Fibroblast of mammary gland (primary cell): ENCODE results near the gene RAX.

ENCODE experiments used
- DNase-seq: peaks from one replicate; pipeline ENCODE4 v3.0.0-alpha.2; 2010; ENCODE audit warnings: low read depth
- H3K4me3 ChIP-seq: 2 replicates; pipeline ENCODE4 v1.5.1; 2011; ENCODE audit warnings: low read depth, mild to moderate bottlenecking, low read length, moderate library complexity; ENCODE audit not compliant: control insufficient read depth
- TF ChIP-seq, protein P1 (sequence below): conservative IDR thresholded peaks from 2 replicates; pipeline ENCODE4 v1.5.1; 2011; ENCODE audit warnings: low read depth, low read length, inconsistent platforms; ENCODE audit not compliant: control insufficient read depth, insufficient read depth

The RAX gene

DNA sequence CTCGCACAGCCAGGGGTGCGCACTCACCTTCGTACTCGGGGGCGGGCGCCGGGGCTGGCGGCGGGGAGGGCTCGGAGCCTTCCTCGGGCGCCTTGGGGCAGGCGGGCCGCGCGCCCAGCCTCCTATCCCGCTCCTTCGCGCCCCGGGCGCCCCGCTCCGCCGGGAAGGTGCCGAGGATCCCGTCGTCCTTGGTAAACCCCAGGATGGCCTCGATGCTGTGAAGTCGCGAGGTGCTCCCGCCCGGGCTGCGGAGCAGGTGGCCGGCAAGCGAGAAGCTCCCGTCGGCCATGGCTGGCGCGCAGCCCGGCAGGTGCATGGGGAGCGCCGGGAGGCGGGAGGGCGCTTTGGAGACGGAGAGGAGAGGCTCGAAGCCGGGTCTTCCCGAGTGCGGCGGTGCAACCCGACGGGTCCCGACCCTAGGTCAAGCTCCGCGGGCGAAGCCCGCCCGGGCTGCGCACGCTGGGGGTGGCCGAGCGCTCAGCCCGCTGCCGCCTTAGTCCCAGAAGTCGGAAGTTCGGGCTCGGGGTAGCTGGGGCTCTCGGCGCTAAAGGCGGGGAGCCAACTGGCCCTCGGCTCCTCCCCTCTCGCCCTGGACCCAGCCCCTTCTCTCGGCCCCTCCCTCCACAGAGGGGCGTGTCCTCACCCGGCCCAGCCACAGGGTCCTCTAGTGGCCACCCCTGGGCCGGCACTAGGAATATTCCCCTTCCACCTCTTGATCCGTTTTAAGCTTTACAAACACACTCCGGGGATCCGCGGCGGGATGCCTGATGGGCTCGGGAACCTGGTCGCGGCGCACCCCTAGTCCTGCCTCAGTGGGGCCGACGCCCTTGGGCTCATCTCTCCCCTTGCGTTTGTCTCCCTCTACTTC is at the start of gene RAX:
RAX (minus strand) TSS at position 564 of the 868 bp plus-strand sequence; CDS start at position 316, 248 bp downstream.
- peak; percentile 11 for DNase-seq
- TF ChIP-seq, protein P1, sequence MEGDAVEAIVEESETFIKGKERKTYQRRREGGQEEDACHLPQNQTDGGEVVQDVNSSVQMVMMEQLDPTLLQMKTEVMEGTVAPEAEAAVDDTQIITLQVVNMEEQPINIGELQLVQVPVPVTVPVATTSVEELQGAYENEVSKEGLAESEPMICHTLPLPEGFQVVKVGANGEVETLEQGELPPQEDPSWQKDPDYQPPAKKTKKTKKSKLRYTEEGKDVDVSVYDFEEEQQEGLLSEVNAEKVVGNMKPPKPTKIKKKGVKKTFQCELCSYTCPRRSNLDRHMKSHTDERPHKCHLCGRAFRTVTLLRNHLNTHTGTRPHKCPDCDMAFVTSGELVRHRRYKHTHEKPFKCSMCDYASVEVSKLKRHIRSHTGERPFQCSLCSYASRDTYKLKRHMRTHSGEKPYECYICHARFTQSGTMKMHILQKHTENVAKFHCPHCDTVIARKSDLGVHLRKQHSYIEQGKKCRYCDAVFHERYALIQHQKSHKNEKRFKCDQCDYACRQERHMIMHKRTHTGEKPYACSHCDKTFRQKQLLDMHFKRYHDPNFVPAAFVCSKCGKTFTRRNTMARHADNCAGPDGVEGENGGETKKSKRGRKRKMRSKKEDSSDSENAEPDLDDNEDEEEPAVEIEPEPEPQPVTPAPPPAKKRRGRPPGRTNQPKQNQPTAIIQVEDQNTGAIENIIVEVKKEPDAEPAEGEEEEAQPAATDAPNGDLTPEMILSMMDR: peak; percentile 5
- H3K4me3 ChIP-seq: no peak within 1 kb of the TSS

DNA sequence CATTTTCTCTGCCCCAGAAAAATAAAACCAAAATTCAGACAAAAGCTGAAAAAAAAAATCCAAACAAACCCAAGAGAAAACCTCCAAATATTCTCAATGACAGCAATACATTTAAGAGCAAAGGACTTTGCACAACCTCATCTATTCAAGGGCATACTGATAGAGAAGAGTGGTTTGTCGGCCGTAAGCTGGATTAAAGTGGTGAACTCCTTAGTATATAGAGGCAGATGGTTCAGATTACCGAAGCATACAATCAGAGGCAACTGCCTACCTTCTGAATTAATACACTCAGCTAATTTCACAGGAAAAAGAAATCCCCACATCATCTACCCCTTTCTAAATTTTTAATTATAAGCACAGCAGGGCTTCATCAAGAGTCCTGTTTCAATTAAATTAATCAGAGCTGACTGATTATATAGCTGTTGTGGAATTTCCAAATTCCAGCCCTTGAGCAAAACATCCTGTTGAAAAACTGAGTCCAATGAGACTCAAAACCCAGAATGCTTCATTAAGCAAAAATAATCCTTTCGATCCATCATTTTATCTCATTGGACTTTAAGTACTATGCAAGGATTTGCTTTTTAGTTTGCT is 45.3 kb upstream of the RAX start, which contains the start of gene CPLX4:
CPLX4 (minus strand) TSS at position 190 of the 591 bp plus-strand sequence; CDS start at position 3, 187 bp downstream.
- DNase-seq: no peak
- TF ChIP-seq, protein P1: no peak
- H3K4me3 ChIP-seq: no peak within 1 kb of the TSS

DNA sequence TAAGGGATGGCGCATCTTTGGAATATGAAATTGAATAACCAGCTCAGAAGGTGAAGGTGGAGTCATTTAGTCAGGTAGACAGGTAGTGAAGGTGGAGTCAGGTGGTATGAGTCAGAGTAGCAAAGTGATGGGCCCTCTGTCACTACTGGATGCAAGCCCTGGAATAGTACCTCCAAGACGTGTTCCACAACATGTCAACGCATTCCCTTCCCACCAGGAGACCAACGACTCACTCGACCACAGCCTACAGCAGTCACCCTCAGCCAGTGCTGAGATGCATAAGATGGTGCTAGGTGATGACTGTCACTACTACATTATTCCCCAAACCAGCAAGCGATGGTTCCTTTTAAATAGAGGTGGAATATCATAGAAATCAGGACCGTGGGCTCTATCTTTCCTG is 38.4 kb upstream of the RAX start:
- peak; percentile 45 for DNase-seq

DNA sequence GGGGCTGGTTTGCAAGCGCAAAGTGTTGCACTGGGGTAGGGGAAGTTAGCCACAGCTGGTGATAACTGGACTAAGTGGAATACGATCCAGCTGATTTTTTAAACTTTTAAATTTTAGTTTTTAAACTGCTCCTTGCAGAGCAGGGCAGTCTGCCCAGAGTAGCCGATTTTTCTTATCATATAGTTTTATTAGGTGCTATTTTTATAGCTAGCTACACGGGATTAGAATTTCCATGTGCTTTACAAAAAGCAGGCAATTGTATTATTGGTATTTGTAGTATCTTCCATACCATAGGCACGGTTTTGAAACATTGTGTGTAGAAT is 35.6 kb upstream of the RAX start:
- DNase-seq: no peak
- H3K4me3 ChIP-seq: peak overlapping the region; percentile 28
- TF ChIP-seq, protein P1: no peak

More for the DNA sequence above, 38.4 kb upstream of the RAX start:
- TF ChIP-seq, protein P1: no peak
- H3K4me3 ChIP-seq: no peak overlapping the region

DNA sequence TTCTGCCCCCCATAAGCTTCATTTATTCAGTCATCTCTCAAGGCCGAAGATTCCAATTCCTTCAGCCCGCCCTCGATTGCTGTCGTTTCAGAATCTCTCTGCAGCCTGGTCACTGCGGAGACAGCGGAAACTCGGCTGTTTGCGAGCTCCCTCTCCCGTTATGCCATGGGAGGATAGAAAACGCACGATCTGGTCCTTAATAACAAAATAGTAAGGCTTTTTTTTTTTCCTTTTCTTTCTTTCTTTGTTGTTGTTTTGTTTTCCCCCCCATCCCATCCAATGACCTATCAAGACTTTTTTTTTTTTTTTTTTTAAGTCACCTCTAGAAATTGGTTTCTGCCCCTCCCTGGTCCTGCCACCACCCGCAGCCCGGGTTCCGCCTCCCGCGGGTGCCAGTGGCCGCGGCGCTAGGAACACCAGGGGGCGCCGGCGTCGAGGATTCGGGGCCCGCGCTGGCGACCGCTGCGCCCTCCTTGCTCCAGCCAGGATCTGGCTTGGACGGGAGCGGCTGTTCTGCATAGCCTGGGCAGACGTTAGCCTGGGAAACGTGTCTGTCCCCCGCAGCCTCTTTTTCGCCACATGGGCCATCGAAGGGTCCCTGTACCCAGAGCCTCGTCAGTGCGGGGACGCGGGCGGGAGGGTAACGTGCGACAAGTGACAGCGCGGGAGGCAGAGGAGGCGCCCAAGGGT is 35.1 kb upstream of the RAX start:
- H3K4me3 ChIP-seq: peak overlapping the region; percentile 28
- DNase-seq: peak; percentile 55
- TF ChIP-seq, protein P1: no peak

DNA sequence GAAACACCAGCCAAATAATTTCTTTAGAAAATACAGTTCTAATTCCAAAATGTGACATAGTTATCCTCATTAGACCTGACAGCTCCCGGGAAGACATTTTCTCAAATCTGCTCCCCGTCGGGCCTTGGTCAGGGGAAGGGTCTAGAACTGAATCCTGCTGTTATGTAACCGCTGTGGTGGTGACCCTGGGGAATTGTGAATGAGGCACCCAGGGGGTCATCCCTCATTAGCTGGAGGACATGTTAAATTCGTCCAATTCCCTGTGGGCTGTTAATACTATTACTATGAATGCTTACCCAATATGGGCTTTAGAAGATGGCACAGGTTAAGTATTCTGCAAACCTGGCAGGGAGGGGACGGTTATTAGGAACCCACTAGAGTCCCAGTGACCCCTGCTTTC is 33.4 kb upstream of the RAX start:
- no peak overlapping the region for H3K4me3 ChIP-seq
- TF ChIP-seq, protein P1: no peak
- DNase-seq: no peak
